Gastroesophageal sphincter (tissue), 4 donors: ENCODE measurements around the gene RTN1. TPM values are rescaled to one million over a fixed set of nuclear protein-coding genes. Genes with fewer than 3 reads are reported as not detected.

Experiments
- ATAC-seq: fragments of 150-250 bp; one replicate; pipeline ENCODE4 v1.9.1; 2016; ENCODE audit warnings: mild to moderate bottlenecking, moderate library complexity
- H3K27ac ChIP-seq, 4 donors: fragments of 200-600 bp; sonication (generic) in 3 of 4; 1 replicate in 3 of 4; 2 replicates in 1 of 4; pipeline ENCODE4 v1.5.1; 2016 to 2019
- H3K27me3 ChIP-seq: fragments of 200-600 bp; sonication (generic); one replicate; pipeline ENCODE4 v1.5.1; 2019
- H3K36me3 ChIP-seq, 2 donors: fragments of 200-600 bp; sonication (generic); one replicate each; pipeline ENCODE4 v1.5.1; 2019; ENCODE audit warnings: control low read depth in 1 of 2
- H3K4me1 ChIP-seq, 3 donors: fragments of 200-600 bp; sonication (generic); 1 replicate in 2 of 3; 2 replicates in 1 of 3; pipeline ENCODE4 v1.5.1; 2016 to 2019; ENCODE audit warnings: control low read depth in 2 of 3
- H3K4me3 ChIP-seq, 2 donors: fragments of 200-600 bp; sonication (generic); one replicate each; pipeline ENCODE4 v1.5.1; 2019; ENCODE audit warnings: mild to moderate bottlenecking in 1 of 2, moderate library complexity in 1 of 2
- H3K9me3 ChIP-seq, 3 donors: fragments of 200-600 bp; sonication (generic); one replicate each; pipeline ENCODE4 v1.5.1; 2017 to 2019; ENCODE audit warnings: control low read depth in 2 of 3
- CTCF ChIP-seq, 4 experiments: fragments of 200-600 bp in 2 of 4; fragments of 450-650 bp in 2 of 4; sonication (generic) in 1 of 4; IDR thresholded peaks; one replicate each; pipeline ENCODE4 v1.5.1; 2017 to 2019; ENCODE audit warnings: antibody characterized with exemption in 4 of 4, mild to moderate bottlenecking in 2 of 4, moderate library complexity in 2 of 4
- EP300 ChIP-seq: sonication (generic); formaldehyde crosslinking; IDR thresholded peaks from one replicate; pipeline ENCODE4 v1.6.1; 2017; ENCODE audit warnings: antibody characterized with exemption, mild to moderate bottlenecking
- POLR2A ChIP-seq, 2 donors: fragments of 450-650 bp; IDR thresholded peaks; one replicate each; pipeline ENCODE4 v1.6.1; 2017; ENCODE audit warnings: antibody characterized with exemption in 2 of 2, mild to moderate bottlenecking in 2 of 2, moderate library complexity in 1 of 2
- POLR2AphosphoS5 ChIP-seq: sonication (generic); formaldehyde crosslinking; IDR thresholded peaks from one replicate; pipeline ENCODE4 v1.6.1; 2017; ENCODE audit warnings: antibody characterized with exemption
- WGBS, 2 donors: methylation state at CpG; one replicate each; pipeline ENCODE4 v1.1.5; 2018; ENCODE audit warnings: low coverage in 1 of 2; 5-methylcytosine and 5-hydroxymethylcytosine counted together
- total RNA-seq, 4 donors: library from RNA; depleted of rRNA; stranded (reverse); fragments of >200 nt; gene quantifications; one replicate each; pipeline ENCODE4 v1.1.0, GENCODE V29; 2016

RTN1 gene
- total RNA-seq, 4 donors from 2014 or later = 1.4 to 6.9 (median 6.5) TPM

GRCh38 chr14:59771577-59771976 is 99.0 kb downstream of the RTN1 start:
- Histone ChIP-seq H3K27ac (no peak overlapping the region), H3K9me3 (no peaks in the 10 kb centered on the region), H3K4me1 (no peaks in the 10 kb centered on the region), H3K36me3 (no peaks in the 10 kb centered on the region), H3K27me3 (no peaks in the 10 kb centered on the region), H3K4me3 (no peak overlapping the region)
- no peak for TF ChIP-seq POLR2AphosphoS5
- no peak for TF ChIP-seq CTCF (IDR thresholded peaks at IDR 0.05)
- TF ChIP-seq POLR2A (IDR thresholded peaks at IDR 0.05) = no peak
- TF ChIP-seq EP300 = no peak
- WGBS, 2 donors = 37 to 55% methylated on average over 2 of the region's 2 CpGs
- ATAC-seq = no peak

DNA sequence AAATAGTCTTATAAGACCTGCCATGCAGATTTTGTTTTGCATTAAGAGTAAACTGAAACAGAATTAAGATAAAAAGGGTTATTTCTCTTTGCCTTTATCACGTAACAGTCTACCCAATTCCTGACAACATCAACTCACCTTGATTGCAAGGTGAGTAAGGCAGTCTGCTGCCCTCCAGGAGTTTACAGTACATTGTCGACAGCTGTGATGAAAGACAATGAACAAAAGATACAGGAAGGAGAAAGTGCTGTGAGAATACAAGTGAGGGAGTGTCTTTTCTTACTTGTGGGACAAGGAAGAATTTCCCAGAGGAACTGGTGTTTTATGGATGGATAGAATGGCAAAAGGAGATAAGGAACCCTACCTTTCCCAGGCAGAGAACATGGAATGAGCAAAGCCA is 101.0 kb downstream of the RTN1 start:
- WGBS, 2 donors = 51% methylated on average over 2 of the region's 2 CpGs; no CpG with 5 or more reads in 1 of the 2 donors
- no peak overlapping the region for H3K27ac ChIP-seq
- H3K4me3 ChIP-seq = no peak overlapping the region
- no peaks in the 10 kb centered on the region for H3K36me3 ChIP-seq
- no peak for ATAC-seq
- H3K9me3 ChIP-seq = no peaks in the 10 kb centered on the region
- no peaks in the 10 kb centered on the region for H3K27me3 ChIP-seq
- no peaks in the 10 kb centered on the region for H3K4me1 ChIP-seq
- no peak for TF ChIP-seq EP300
- no peak for TF ChIP-seq CTCF (IDR thresholded peaks at IDR 0.05)
- TF ChIP-seq POLR2A (IDR thresholded peaks at IDR 0.05) = no peak
- no peak for TF ChIP-seq POLR2AphosphoS5

GRCh38 chr14:59768855-59769375 is 101.7 kb downstream of the RTN1 start:
- H3K4me3 ChIP-seq = no peak overlapping the region
- no peak for ATAC-seq
- H3K36me3 ChIP-seq = no peaks in the 10 kb centered on the region
- no peaks in the 10 kb centered on the region for H3K4me1 ChIP-seq
- no peaks in the 10 kb centered on the region for H3K27me3 ChIP-seq
- no peak overlapping the region for H3K27ac ChIP-seq
- WGBS, 2 donors = 81 to 91% methylated on average over 1 of the region's 1 CpG
- TF ChIP-seq POLR2A (IDR thresholded peaks at IDR 0.05) (no peak), EP300 (no peak), CTCF (IDR thresholded peaks at IDR 0.05) (no peak), POLR2AphosphoS5 (no peak)
- no peaks in the 10 kb centered on the region for H3K9me3 ChIP-seq

DNA sequence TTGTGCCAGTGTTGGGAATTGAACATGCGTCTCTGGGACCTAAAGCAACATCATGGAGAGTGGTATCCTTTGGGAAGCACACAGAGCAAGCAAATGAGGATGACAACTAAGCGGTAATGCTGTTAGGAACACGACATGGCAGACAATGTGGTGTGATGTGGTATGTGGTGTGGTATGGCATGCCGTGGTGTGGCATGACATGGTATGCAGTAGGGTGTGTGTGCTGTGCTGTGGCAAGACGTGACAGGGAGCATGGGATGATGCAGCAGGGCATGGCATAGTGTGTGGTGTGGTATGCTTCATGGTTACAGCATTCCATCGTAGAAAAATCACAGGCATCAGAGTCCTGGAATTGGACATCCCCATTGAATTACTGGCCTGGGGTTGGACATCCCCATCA is 108.7 kb downstream of the RTN1 start:
- 81 to 95% methylated on average over 5 to 6 of the region's 6 CpGs for WGBS, 2 donors
- no peaks in the 10 kb centered on the region for H3K4me1 ChIP-seq
- H3K36me3 ChIP-seq = no peaks in the 10 kb centered on the region
- no peak for TF ChIP-seq EP300
- TF ChIP-seq CTCF (IDR thresholded peaks at IDR 0.05) = no peak
- no peak for TF ChIP-seq POLR2A (IDR thresholded peaks at IDR 0.05)
- no peak for TF ChIP-seq POLR2AphosphoS5
- no peak overlapping the region for H3K27ac ChIP-seq
- no peak overlapping the region for H3K4me3 ChIP-seq
- H3K27me3 ChIP-seq = no peaks in the 10 kb centered on the region
- ATAC-seq = no peak
- no peaks in the 10 kb centered on the region for H3K9me3 ChIP-seq

DNA sequence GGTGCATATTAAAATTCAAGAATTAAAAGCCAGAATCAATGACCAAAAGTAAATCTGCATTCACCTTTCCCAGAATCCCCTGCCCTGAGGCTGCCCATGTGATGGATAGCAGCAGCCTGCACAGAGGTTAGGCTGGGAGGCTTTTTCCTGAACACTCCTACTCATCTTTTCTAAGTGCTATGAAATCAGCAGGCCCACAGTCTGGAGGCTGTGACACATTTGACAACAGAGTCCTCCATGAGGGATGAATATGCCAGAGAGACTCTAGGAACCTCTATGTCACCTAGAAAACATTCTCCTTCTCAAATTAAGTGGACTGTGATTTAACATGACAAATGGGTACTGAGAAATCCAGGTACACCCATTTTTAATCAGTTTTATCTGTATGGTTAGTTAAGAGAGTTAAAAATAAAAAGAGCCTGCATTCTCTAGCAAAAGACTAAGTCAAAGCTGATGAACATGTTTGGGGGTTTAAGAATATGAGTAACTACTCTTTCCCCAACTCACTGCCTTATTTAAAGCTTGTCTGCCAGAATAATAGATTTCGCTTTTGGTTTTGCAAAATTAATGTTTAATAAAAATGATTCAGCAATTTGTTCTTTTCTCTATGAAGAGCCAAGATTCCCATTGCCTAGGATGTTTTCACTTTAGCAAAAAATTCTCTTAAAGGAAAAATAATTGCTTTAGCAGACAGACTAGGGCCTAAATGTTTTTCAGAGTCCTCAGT is 115.0 kb downstream of the RTN1 start:
- Histone ChIP-seq H3K4me1 (no peaks in the 10 kb centered on the region), H3K4me3 (no peak overlapping the region), H3K9me3 (no peaks in the 10 kb centered on the region), H3K27ac (no peak overlapping the region), H3K36me3 (no peaks in the 10 kb centered on the region), H3K27me3 (no peaks in the 10 kb centered on the region)
- 22 to 33% methylated on average over 1 of the region's 1 CpG for WGBS, 2 donors
- ATAC-seq = no peak
- TF ChIP-seq EP300 = no peak
- no peak for TF ChIP-seq POLR2AphosphoS5
- TF ChIP-seq POLR2A (IDR thresholded peaks at IDR 0.05) = no peak
- TF ChIP-seq CTCF (IDR thresholded peaks at IDR 0.05) = no peak
